Testis (tissue), 3 donors: Measurements from ENCODE around the gene SDK1. TPM values are rescaled to one million over a fixed set of nuclear protein-coding genes. Genes with fewer than 3 reads are reported as not detected.

ENCODE experiments used
- DNase-seq: peaks from one replicate; pipeline ENCODE4 v3.0.0-alpha.2; 2019
- H3K27ac ChIP-seq, 2 donors: fragments of 200-600 bp; sonication (generic); one replicate each; pipeline ENCODE4 v1.5.1; 2019
- H3K27me3 ChIP-seq: fragments of 200-600 bp; sonication (generic); one replicate; pipeline ENCODE4 v1.5.1; 2019
- H3K36me3 ChIP-seq: fragments of 200-600 bp; sonication (generic); one replicate; pipeline ENCODE4 v1.5.1; 2017; ENCODE audit warnings: low read depth; ENCODE audit errors: missing control alignments
- H3K4me1 ChIP-seq: fragments of 200-600 bp; sonication (generic); one replicate; pipeline ENCODE4 v1.5.1; 2019
- H3K4me3 ChIP-seq, 2 donors: fragments of 200-600 bp; sonication (generic); one replicate each; pipeline ENCODE4 v1.5.1; 2017 to 2019
- H3K9me3 ChIP-seq: fragments of 200-600 bp; sonication (generic); one replicate; pipeline ENCODE4 v1.5.1; 2017
- POLR2A ChIP-seq: fragments of 450-650 bp; IDR thresholded peaks from one replicate; pipeline ENCODE4 v1.6.1; 2017; ENCODE audit warnings: antibody characterized with exemption, mild to moderate bottlenecking, moderate library complexity
- WGBS, 2 donors: methylation state at CpG; one replicate each; pipeline ENCODE4 v1.1.5; 2018; 5-methylcytosine and 5-hydroxymethylcytosine counted together
- intact Hi-C: fragments of 100-400 bp; cut with DNase I; formaldehyde crosslinking; loops from one replicate; pipeline ENCODE4 v1.15.1; 2023; ENCODE audit warnings: low total_unique reads
- polyA plus RNA-seq: library from polyadenylated mRNA; stranded (reverse); fragments of 350-450 nt; fragmentation: Illumina TruSeq; extraction: RNeasy Lipid Tissue Mini Kit (QIAGEN cat#74804); gene quantifications from one replicate; pipeline ENCODE4 v1.2.3, GENCODE V29; 2014; ENCODE audit warnings: low read depth, low replicate concordance; ENCODE audit not compliant: insufficient read depth
- total RNA-seq, 2 donors: library from RNA; depleted of rRNA; stranded (reverse); fragments of >200 nt; gene quantifications; one replicate each; pipeline ENCODE4 v1.2.3, GENCODE V29; 2016
- TF ChIP-seq, protein P1 (sequence below), 3 experiments: fragments of 450-650 bp in 2 of 3; fragments of 200-600 bp in 1 of 3; sonication (generic) in 1 of 3; IDR thresholded peaks; one replicate each; pipeline ENCODE4 v1.5.1; 2016 to 2019; ENCODE audit warnings: antibody characterized with exemption in 3 of 3, mild to moderate bottlenecking in 2 of 3, moderate library complexity in 1 of 3

SDK1 gene
- total and polyA plus RNA-seq, 3 donors from 2014 or later = 20.0 to 36.2 (median 24.9) TPM

GRCh38 chr7:3537210-3537875 is 236.3 kb downstream of the SDK1 start:
- TF ChIP-seq, protein P1, sequence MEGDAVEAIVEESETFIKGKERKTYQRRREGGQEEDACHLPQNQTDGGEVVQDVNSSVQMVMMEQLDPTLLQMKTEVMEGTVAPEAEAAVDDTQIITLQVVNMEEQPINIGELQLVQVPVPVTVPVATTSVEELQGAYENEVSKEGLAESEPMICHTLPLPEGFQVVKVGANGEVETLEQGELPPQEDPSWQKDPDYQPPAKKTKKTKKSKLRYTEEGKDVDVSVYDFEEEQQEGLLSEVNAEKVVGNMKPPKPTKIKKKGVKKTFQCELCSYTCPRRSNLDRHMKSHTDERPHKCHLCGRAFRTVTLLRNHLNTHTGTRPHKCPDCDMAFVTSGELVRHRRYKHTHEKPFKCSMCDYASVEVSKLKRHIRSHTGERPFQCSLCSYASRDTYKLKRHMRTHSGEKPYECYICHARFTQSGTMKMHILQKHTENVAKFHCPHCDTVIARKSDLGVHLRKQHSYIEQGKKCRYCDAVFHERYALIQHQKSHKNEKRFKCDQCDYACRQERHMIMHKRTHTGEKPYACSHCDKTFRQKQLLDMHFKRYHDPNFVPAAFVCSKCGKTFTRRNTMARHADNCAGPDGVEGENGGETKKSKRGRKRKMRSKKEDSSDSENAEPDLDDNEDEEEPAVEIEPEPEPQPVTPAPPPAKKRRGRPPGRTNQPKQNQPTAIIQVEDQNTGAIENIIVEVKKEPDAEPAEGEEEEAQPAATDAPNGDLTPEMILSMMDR (IDR thresholded peaks at IDR 0.05) = no peak
- no peak for TF ChIP-seq POLR2A
- no peaks in the 10 kb centered on the region for H3K27me3 ChIP-seq
- no peak for DNase-seq
- H3K27ac ChIP-seq = no peak overlapping the region
- intact Hi-C loops = no loop called here
- 77 to 84% methylated on average over 6 of the region's 6 CpGs for WGBS, 2 donors
- no peak overlapping the region for H3K4me3 ChIP-seq
- no peaks in the 10 kb centered on the region for H3K36me3 ChIP-seq
- H3K4me1 ChIP-seq = no peaks in the 10 kb centered on the region
- no peaks in the 10 kb centered on the region for H3K9me3 ChIP-seq

DNA sequence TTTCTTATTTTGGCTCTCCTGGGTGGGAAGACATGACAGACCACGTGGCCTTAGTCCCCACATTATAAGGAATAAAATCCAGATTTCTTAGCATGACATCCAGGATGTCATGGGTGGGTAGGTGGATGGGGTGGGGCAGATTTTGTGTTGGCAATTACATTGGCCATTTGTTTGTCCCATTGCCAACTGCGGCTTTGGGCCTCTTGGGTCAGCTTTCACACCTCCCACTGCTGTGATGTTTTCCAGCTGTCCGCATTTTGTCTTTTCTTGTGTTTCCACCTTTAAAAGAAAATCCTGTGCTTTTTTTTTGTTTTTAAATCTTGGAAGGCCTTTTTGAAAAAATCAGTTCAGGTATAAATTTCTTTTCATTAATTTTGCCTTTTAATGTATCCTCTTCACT is 237.0 kb downstream of the SDK1 start:
- DNase-seq = no peak
- TF ChIP-seq POLR2A = no peak
- Histone ChIP-seq H3K36me3 (no peaks in the 10 kb centered on the region), H3K27ac (no peak overlapping the region), H3K9me3 (no peaks in the 10 kb centered on the region), H3K27me3 (no peaks in the 10 kb centered on the region), H3K4me3 (no peak overlapping the region), H3K4me1 (no peaks in the 10 kb centered on the region)
- intact Hi-C loops = no loop called here
- 90 to 91% methylated on average over 3 of the region's 3 CpGs for WGBS, 2 donors

DNA sequence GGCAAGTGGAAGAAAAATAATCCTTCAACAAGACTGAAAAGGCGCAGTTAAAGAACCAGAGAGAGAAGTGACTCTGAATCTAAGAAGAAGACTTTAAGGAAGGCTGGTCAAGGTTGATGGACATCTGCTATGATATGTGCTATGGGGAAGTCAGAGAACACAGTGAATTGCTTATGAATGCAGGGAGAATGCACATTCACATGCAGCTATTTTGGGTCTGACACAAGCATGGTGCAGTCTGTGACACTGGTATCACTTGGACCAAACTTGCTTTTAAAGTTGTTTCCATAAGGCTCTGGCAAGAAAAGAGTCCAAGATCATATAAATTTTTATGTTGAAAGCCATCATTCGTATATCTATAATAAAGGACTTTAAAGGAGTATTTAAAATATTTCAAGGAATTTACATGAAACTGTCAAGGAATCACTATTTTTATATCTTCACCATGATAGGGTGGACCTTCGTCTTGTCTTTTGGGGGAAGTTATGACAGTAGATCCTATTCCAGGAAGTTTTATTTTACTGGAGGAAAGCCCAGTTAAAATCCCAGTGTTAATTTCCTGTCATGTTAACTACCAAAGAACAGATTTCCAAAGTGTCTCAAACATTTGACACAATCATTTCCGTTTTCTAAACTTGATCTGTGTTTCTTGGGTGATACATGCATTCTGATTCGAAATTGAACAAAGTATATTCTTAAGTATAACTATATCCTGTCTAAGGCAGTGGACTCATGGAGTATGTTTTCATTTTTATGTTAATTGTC is 239.6 kb downstream of the SDK1 start:
- no peaks in the 10 kb centered on the region for H3K27me3 ChIP-seq
- DNase-seq = no peak
- no peaks in the 10 kb centered on the region for H3K4me1 ChIP-seq
- intact Hi-C loops = no loop called here
- TF ChIP-seq POLR2A = no peak
- TF ChIP-seq, protein P1 (IDR thresholded peaks at IDR 0.05) = no peak
- no peak overlapping the region for H3K27ac ChIP-seq
- no peak overlapping the region for H3K4me3 ChIP-seq
- WGBS, 2 donors = 72 to 75% methylated on average over 5 of the region's 5 CpGs
- H3K36me3 ChIP-seq = no peaks in the 10 kb centered on the region
- no peaks in the 10 kb centered on the region for H3K9me3 ChIP-seq

- no peaks in the 10 kb centered on the region for H3K9me3 ChIP-seq
- H3K4me1 ChIP-seq = no peaks in the 10 kb centered on the region
- 73 to 79% methylated on average over 5 of the region's 5 CpGs for WGBS, 2 donors
- TF ChIP-seq, protein P1 (IDR thresholded peaks at IDR 0.05) = no peak
- no peak for TF ChIP-seq POLR2A
- no peak for DNase-seq
- H3K27me3 ChIP-seq = no peaks in the 10 kb centered on the region
- no peak overlapping the region for H3K27ac ChIP-seq
- intact Hi-C loops = no loop called here
- no peaks in the 10 kb centered on the region for H3K36me3 ChIP-seq
- no peak overlapping the region for H3K4me3 ChIP-seq
These were observed 243.2 kb downstream of the SDK1 start for GRCh38 chr7:3544202-3544601.

- DNase-seq = no peak
- Histone ChIP-seq H3K27ac (no peak overlapping the region), H3K4me3 (no peak overlapping the region), H3K4me1 (no peaks in the 10 kb centered on the region), H3K9me3 (no peaks in the 10 kb centered on the region), H3K36me3 (no peaks in the 10 kb centered on the region), H3K27me3 (no peaks in the 10 kb centered on the region)
- intact Hi-C loops = no loop called here
- TF ChIP-seq POLR2A = no peak
- TF ChIP-seq, protein P1 (IDR thresholded peaks at IDR 0.05) = no peak
- 46 to 64% methylated on average over 4 of the region's 4 CpGs for WGBS, 2 donors
These were observed 247.8 kb downstream of the SDK1 start for GRCh38 chr7:3548815-3549214.
